ENCODE data around the gene DHX38.

DNA sequence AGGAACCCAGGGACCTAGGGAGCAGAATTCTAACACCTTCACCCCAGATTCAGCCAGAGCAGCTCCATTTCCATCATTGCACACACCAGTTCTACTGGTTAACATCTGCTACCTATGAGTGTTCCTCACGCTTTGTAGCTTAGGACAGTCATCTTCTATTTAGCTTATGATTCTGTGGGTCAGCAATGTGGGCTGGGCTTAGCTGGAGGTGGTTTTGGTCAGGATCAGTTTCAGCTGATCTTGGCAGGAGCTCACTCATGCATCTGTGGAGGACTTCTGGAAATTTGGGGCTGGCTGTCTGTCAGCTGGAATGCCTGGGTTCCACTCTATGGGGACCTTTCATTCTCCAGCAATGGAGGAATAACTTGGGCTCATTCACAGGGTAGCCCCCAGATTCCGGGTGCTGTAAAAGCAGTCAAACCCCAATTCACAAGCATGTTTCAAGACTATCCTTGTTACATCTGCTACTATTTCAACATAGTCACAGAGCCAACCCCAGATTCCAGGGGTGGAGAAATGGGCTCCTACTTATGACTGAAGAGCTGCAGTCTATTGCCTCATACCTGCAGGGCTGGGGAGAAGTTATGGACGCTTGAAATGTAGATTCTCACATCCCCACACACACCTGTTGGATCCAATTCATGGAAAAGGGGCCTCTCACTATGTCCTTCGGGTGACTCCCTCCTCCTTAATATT lies 42.7 kb upstream of the DHX38 start:
- TF ChIP-seq, protein P1, sequence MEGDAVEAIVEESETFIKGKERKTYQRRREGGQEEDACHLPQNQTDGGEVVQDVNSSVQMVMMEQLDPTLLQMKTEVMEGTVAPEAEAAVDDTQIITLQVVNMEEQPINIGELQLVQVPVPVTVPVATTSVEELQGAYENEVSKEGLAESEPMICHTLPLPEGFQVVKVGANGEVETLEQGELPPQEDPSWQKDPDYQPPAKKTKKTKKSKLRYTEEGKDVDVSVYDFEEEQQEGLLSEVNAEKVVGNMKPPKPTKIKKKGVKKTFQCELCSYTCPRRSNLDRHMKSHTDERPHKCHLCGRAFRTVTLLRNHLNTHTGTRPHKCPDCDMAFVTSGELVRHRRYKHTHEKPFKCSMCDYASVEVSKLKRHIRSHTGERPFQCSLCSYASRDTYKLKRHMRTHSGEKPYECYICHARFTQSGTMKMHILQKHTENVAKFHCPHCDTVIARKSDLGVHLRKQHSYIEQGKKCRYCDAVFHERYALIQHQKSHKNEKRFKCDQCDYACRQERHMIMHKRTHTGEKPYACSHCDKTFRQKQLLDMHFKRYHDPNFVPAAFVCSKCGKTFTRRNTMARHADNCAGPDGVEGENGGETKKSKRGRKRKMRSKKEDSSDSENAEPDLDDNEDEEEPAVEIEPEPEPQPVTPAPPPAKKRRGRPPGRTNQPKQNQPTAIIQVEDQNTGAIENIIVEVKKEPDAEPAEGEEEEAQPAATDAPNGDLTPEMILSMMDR (IDR thresholded peaks at IDR 0.05), result no peak
- TF ChIP-seq POLR2A (IDR thresholded peaks at IDR 0.05), result no peak
